Activated CD8-positive, alpha-beta T cell treated with anti-CD3 and anti-CD28 coated beads for 36 hours (primary cell): ENCODE data around the gene NAT14. TPM values are rescaled to one million over a fixed set of nuclear protein-coding genes. Genes with fewer than 3 reads are reported as not detected.

Source experiments
- ATAC-seq: fragments of 200-7000 bp; cut with Tn5 transposase; one replicate; pipeline ENCODE4 v1.10.0; 2021; ENCODE audit warnings: mild to moderate bottlenecking, moderate library complexity
- CTCF ChIA-PET: fragments of 350-600 bp; sonication (Branson Sonifier 250); formaldehyde crosslinking; loops from one replicate; lab custom pipeline; 2021; ENCODE audit warnings: antibody characterized with exemption; lab: Charles Lee
- POLR2A ChIA-PET: fragments of 350-600 bp; sonication (Branson Sonifier 250); formaldehyde crosslinking; loops from one replicate; lab custom pipeline; 2021; ENCODE audit warnings: antibody characterized with exemption; lab: Charles Lee
- DNase-seq: peaks from one replicate; pipeline ENCODE4 v3.0.0-alpha.2; 2020
- H3K27ac Mint-ChIP-seq: one replicate; pipeline ENCODE4 v1.8.0; 2021; ENCODE audit warnings: mild to moderate bottlenecking, mixed read lengths
- H3K27me3 Mint-ChIP-seq: one replicate; pipeline ENCODE4 v1.8.0; 2021; ENCODE audit warnings: mixed read lengths
- H3K36me3 Mint-ChIP-seq: one replicate; pipeline ENCODE4 v1.8.0; 2021; ENCODE audit warnings: low read depth, mixed read lengths
- H3K4me1 Mint-ChIP-seq: one replicate; pipeline ENCODE4 v1.8.0; 2021; ENCODE audit warnings: low read depth, mixed read lengths
- H3K4me3 Mint-ChIP-seq: one replicate; pipeline ENCODE4 v1.8.0; 2021; ENCODE audit warnings: mild to moderate bottlenecking, moderate library complexity, mixed read lengths
- H3K9me3 Mint-ChIP-seq: one replicate; pipeline ENCODE4 v1.8.0; 2021; ENCODE audit warnings: mixed read lengths
- intact Hi-C: fragments of 100-400 bp; cut with micrococcal nuclease; formaldehyde crosslinking; loops from one replicate; pipeline ENCODE4 v1.10.0; 2022
- total RNA-seq, 2 experiments: library from RNA; stranded (reverse); gene quantifications; one replicate each; pipeline ENCODE4 v1.2.3, GENCODE V29; 2021
- TF ChIP-seq, protein P1 (sequence below): fragments of 200-600 bp; IDR thresholded peaks from one replicate; pipeline ENCODE4 v1.8.0; 2022; ENCODE audit warnings: antibody characterized with exemption, mild to moderate bottlenecking

Gene NAT14
- total RNA-seq, 2 experiments from 2014 or later, result 18.9 to 19.9 TPM

GRCh38 chr19:55443045-55443823, 41.8 kb upstream of the NAT14 start, which contains the start of gene SHISA7:
TSS of gene SHISA7 (minus strand) at chr19:55443300. CDS start at chr19:55442863, 437 bp downstream.
- no peak within 1 kb of the TSS for H3K4me3 Mint-ChIP-seq
- H3K27ac Mint-ChIP-seq, result no peak within 1 kb of the TSS
- DNase-seq (no peak), ATAC-seq (no peak)
- peaks cover 14% of the 10 kb centered on the region for H3K4me1 Mint-ChIP-seq
- intact Hi-C loops, result no loop called here
- POLR2A ChIA-PET, result interaction anchor here (0.6 to 1.3 kb wide), 2 partner anchors 25 to 30 kb away, joined by 3 read pairs; no protein-coding TSS in a partner anchor
- H3K27me3 Mint-ChIP-seq, result peaks cover 57% of the 10 kb centered on the region
- H3K36me3 Mint-ChIP-seq, result no peaks in the 10 kb centered on the region
- TF ChIP-seq, protein P1, sequence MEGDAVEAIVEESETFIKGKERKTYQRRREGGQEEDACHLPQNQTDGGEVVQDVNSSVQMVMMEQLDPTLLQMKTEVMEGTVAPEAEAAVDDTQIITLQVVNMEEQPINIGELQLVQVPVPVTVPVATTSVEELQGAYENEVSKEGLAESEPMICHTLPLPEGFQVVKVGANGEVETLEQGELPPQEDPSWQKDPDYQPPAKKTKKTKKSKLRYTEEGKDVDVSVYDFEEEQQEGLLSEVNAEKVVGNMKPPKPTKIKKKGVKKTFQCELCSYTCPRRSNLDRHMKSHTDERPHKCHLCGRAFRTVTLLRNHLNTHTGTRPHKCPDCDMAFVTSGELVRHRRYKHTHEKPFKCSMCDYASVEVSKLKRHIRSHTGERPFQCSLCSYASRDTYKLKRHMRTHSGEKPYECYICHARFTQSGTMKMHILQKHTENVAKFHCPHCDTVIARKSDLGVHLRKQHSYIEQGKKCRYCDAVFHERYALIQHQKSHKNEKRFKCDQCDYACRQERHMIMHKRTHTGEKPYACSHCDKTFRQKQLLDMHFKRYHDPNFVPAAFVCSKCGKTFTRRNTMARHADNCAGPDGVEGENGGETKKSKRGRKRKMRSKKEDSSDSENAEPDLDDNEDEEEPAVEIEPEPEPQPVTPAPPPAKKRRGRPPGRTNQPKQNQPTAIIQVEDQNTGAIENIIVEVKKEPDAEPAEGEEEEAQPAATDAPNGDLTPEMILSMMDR, result no peak
- CTCF ChIA-PET, result no interaction called here
- H3K9me3 Mint-ChIP-seq, result no peaks in the 10 kb centered on the region

- no peak for ATAC-seq
- Mint-ChIP-seq H3K4me1 (peaks cover 14% of the 10 kb centered on the region), H3K36me3 (no peaks in the 10 kb centered on the region), H3K4me3 (no peak overlapping the region), H3K9me3 (no peaks in the 10 kb centered on the region), H3K27me3 (peaks cover 52% of the 10 kb centered on the region), H3K27ac (no peak overlapping the region)
- no peak for DNase-seq
- CTCF ChIA-PET, result interaction anchor here (1.0 kb wide), 1 partner anchor 60 kb away, joined by 3 read pairs; no protein-coding TSS in a partner anchor
- POLR2A ChIA-PET, result interaction anchor here (1.3 kb wide), 2 partner anchors 24 to 32 kb away, joined by 3 read pairs; no protein-coding TSS in a partner anchor
- intact Hi-C loops, result no loop called here
- TF ChIP-seq, protein P1, result no peak
Measured at GRCh38 chr19:55443824-55444480, 41.0 kb upstream of the NAT14 start.

- no peak overlapping the region for H3K27ac Mint-ChIP-seq
- intact Hi-C loops, result no loop called here
- H3K4me3 Mint-ChIP-seq, result no peak overlapping the region
- DNase-seq, result no peak
- H3K27me3 Mint-ChIP-seq, result peaks cover 45% of the 10 kb centered on the region
- ChIA-PET CTCF (interaction anchor here (1.0 kb wide), 2 partner anchors 23 to 59 kb away, joined by 3 to 4 read pairs; no protein-coding TSS in a partner anchor), POLR2A (interaction anchor here (1.3 kb wide), 2 partner anchors 23 to 31 kb away, joined by 3 read pairs; no protein-coding TSS in a partner anchor)
- TF ChIP-seq, protein P1, result no peak
- no peaks in the 10 kb centered on the region for H3K36me3 Mint-ChIP-seq
- peaks cover 14% of the 10 kb centered on the region for H3K4me1 Mint-ChIP-seq
- no peak for ATAC-seq
- H3K9me3 Mint-ChIP-seq, result no peaks in the 10 kb centered on the region
Measured at GRCh38 chr19:55444646-55445045, 40.3 kb upstream of the NAT14 start.

DNA sequence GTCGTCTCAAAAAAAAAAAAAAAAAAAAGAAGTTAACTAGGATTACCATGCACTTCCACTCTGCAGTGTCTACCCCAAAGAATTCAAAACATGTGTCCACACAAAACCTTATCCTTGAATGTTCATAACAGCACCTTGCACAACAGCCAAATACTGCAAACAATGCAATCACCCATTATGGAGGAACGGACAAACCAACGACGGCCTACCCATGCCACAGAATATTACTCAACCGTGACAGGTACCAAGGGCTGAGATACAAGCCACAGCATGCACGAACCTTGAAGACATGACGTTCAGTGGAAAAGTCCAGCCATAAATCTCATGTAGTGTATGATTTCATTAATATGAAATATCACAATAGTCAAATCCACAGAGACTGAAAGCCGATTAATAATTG, 38.9 kb upstream of the NAT14 start:
- Mint-ChIP-seq H3K27me3 (peaks cover 46% of the 10 kb centered on the region), H3K9me3 (no peaks in the 10 kb centered on the region), H3K27ac (no peak overlapping the region), H3K4me3 (no peak overlapping the region), H3K36me3 (no peaks in the 10 kb centered on the region), H3K4me1 (peaks cover 9% of the 10 kb centered on the region)
- TF ChIP-seq, protein P1, result no peak
- POLR2A ChIA-PET, result interaction anchor here (1.2 kb wide), 1 partner anchor 9 kb away, joined by 3 read pairs; no protein-coding TSS in a partner anchor
- CTCF ChIA-PET, result interaction anchor here (1.3 kb wide), 1 partner anchor 58 kb away, joined by 3 read pairs; no protein-coding TSS in a partner anchor
- ATAC-seq (no peak), DNase-seq (no peak)
- intact Hi-C loops, result no loop called here
